NOMO-1 treated with dmso at 0.1 percent for 144 hours (cell line): ENCODE results near the gene STXBP6.

Experiments
- DNase-seq: peaks from one replicate; lab custom pipeline; 2025; ENCODE audit not compliant: unreplicated experiment; lab: John Stamatoyannopoulos, UW

Gene STXBP6

DNA sequence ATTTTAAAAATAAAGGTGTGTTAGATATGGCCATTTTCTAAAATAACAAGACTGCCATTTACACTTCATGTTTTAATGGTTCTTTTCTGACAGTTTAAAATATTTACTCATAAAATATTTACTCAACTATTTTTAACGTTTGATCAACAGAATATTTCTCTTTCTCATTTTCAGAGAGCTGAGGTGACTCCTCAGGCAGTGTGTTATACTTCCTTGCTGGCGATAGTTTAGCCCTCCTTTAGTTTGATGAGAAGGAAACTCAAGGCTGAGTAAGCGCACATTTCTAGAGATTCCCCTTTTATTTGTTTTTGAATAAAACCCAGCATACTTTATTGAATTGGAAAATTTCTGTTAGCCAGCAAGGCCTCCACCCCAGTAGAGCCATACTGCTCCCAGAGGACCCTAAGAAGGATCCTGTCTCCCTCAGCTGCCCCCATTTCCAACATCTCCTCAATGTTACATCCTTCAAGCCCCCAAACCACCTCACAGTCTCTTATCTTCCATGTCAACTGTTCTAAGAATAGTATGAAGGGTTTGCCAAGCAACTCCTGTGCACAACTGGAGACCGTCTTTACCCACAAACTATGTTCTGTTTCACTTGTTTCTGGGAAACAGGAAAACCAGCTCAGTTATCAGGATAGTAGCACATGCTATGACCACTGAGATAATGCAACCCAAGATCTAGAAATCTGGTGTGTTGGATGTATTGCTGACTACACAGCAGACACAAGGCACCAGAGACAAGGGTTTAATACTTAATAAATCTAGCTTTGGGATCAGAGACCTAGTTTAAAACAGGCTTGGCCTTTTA is 129.5 kb downstream of the STXBP6 start:
- DNase-seq: no peak

DNA sequence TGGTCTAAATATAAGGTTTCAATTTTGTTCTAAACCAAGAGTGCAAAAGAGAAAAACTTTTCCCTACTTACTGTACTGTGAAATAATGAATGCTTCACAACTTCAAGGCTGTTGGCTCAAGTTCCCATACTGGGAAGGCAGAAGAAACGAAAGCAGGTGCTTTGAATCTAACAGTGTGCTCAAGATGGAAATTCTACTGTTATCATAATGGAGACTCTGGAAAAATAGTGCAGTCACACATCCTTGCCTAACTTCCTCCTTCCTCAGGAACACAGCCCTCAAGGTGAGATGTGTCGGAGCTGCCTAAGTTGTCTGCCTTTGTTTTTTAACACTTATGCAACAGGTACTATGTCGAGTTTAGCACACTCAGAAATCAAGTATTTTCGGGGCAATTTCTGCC is 131.1 kb downstream of the STXBP6 start:
- no peak for DNase-seq

DNA sequence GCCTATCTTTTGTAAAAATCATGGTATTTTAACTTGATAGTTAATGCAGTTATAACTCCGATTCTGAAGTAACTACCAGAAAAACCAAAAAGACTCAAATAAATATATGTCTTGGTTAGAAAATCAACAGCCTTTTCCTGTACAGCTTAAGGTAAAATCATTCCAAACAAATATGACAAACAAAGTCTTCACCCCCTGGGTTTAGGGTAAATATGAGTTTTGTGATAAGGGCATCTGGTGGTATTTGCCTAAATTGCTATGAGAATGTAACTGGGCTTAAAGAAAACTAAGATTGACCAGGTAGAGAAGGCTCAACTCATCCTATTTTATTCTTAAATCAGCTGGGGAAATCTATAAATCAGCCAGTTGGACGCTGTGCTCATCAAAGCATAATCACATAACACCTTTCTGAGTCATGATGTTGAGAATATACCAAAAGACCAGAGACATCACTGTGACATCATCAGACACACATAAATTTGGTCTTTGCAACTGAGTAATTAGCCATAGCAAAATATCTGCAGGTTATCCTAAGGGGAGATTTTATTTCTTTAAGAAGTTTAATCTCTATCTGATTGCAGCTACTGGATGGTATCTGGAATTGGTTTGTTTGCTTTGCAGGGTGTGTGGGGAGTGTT is 133.9 kb downstream of the STXBP6 start:
- DNase-seq: no peak

DNA sequence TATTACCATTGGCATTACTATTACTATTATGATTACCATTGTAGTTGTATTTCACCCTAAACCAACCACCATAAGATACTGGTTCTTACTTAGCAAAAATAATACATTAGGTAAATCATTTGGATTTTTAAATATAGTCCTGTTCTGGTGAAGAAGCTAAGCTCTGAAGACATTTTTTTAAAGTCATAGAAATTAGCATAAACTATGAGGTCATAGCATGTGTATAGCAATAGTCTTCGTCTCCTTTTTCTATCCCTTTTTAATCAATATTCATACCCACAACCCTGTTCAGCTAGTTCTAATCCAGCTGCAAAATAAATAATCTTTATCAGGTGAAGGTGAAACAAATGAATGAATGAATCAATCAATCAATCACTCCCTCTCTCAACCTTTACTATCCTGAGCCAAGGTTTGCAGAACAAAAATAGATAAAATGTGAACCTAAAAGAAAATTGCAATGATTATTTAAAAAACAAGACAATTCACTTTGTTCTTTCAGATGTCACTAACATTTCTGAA is 134.5 kb downstream of the STXBP6 start:
- DNase-seq: no peak

DNA sequence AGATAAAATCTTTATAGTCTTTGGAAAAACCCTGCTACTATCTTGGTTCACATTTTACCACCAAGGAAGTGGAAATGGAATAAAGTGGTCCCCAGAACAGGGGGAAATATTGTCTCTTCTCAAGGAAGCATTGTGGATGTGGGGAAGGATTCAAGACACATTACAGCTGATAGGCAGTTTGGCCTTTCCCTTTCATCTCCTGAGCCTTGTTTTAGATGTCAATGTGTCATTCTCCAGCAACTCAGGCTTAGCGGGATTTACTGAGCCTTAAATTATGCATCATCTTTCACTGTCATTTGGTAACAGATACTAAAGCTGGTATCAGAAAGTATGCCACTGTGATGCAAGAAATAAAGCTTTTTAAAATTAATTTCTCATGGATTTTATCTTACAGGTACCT is 136.2 kb downstream of the STXBP6 start:
- DNase-seq: no peak

DNA sequence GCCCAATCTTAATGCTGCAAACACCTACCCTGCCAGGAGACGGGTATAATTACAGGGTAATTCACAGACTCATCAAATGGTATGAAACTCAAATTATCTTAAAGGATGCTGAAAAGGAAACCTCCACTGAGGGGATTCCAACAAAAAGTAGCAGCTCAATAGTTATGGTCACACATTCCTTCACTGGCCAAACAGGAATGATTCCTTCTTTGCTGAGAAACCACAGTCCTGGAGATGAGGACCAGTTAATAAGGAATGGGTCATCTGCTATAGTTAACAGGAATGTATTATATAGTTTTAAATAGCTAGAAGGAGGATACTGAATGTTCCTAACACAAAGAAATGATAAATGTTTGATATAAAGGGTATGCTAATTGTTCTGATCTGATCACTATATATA is 136.9 kb downstream of the STXBP6 start:
- DNase-seq: no peak

DNA sequence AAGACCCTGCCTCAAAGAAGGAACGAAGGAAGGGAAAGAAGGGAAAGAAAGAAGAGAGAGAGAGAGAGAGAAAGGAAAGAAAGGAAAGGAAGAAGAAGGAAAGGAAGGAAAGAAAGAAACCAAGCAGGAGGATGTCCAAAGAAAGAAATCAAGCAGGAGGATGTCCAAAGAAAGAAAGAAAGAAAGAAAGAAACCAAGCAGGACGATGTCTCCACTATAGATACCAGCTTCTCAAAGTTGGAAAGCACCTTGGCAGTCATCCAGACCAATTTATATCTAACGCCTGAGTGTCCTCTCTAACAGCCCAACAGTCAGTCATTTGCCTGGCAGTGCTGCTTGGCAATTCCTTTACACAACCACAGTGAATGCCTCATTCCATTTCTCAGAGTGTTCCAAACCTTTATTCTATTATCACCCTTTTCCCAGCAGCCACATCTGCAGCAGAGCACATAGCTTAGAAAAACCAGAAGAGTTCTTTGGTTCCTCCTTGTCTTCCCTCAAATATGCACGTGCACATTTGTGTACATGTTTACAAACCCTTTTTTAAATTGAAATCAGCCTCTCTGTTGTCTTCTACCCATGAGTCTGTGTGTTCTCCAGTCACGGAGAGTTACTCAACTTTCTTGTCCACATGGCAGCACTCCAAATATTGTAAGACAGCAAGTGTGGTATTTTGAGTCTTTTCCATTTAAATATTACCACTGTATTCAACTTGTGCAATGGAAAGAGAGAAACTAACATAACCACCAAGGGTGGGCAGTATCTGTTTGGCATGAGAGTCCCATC is 138.4 kb downstream of the STXBP6 start:
- DNase-seq: no peak

DNA sequence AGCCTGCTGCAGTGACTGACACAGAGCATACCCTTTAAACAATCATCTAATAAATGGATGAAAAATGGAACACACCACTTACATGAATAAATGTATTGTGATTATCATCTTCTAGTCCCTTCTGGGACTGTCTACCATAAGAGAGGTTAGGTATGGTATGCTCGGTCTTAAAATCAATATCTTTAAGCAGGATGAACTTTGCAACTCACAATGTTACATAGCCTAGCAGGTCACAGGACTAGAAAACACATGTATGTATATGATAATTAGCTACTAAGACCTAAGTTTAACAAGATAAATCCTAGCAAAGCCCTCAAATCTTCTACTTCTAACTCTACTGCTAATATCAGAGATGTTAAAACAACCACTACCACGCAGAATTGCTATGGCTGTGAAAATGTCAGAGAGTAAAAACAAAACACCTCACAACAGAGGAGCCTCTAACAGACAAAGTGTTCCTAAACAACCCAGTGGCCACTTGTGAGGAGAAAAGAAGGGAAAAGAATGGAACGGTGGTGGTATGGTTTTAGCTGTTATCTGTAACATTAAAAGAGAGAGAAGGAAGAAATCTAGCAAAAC is 139.4 kb downstream of the STXBP6 start:
- DNase-seq: no peak

DNA sequence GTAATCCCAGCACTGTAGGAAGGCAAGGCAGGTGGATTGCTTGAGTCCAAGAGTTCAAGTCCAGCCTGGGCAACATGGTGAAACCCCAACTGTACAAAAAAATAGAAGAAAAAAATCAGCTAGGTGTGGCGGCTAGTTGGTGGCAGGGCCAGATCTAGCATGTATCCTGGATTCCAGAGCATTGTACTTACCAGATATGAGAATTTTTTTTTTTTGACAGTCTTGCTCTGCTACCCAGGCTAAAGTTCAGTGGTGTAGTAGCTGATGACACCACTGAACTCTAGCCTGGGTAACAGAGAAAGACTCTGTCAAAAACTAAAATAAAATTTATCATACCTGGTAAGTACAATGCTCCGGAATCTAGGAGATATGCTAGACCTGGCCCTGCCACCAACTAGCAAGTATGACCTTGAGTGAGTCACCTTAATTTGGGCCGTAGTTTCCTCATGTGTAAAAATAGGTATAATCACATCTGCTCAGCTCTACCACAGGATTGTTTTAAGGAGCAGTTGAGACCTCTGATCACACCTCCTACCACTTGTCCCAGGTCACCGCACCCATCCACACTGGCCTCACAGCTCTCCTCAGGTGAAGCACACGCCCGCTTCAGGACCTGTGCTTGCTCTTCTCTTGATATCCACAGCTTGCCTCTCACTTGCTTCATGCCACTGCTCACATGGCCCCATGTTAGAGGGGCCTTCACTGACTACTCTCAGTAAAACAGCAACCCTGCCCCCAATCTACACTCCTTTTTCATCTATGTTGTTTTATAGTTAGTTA is 140.2 kb downstream of the STXBP6 start:
- no peak for DNase-seq

DNA sequence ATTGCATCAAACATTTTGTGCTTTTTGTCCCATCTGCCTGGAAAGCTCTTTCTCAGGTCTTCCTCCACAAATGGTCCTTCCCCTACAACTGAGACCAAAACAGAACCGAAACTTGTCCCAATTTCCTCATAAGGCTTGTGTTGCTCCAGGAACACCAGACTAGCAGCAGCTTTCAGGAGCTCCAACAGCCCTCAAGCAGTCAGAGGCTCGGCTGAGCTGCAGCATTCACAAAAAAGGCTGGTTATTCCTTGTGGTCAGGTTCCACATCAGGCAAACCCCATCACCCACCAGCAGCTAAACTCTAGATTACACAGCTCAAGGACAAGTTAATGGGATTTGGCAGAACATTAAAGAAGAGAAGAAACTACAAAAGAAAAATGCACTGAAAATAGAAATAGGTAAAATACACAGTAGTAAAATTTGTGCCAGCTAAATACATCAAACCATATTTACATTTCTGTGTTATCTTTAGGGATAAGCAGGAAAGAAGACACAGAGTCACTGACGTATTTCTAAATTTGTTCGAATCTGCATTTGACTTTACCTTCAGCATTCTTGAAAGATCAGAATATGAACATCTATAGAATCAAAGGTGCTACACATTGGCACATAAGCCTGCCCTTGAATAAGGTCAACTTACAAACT is 141.2 kb downstream of the STXBP6 start:
- no peak for DNase-seq

DNA sequence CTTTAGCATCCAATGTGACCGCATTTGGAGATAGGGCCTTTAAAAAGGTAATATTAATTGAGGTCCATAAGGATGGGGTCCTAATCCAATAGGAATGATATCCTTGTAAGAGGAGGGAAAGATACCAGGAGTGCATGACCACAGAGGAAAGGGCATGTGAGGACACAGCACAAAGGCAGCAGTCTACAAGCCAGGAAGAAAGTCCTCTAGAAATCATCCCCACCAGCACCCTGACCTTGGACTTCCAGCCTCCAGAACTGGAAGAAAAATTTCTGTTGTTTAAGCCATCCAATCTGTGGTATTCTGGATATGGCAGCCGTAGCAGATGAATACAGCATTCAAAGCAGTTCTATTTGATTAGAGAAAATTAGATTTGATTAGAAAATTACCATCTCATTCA is 145.4 kb downstream of the STXBP6 start:
- no peak for DNase-seq

DNA sequence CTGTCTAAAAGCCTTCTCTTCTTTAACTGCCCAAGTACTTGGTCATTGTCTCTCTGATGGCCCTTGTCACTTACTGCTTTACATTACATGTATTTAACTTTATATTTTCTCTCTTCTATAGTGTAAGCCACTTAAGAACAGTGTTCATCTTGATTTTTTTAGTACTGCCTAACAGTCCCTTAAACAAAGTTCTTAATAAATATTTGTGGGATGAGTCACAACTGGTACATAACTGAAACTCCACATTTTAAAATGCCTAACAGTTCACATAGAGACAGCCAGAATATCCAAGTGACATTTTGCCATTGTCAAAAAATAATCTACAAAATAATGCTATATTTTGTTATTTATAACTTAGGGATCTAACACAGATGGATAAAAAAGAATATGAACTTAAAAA is 146.6 kb downstream of the STXBP6 start:
- no peak for DNase-seq

DNA sequence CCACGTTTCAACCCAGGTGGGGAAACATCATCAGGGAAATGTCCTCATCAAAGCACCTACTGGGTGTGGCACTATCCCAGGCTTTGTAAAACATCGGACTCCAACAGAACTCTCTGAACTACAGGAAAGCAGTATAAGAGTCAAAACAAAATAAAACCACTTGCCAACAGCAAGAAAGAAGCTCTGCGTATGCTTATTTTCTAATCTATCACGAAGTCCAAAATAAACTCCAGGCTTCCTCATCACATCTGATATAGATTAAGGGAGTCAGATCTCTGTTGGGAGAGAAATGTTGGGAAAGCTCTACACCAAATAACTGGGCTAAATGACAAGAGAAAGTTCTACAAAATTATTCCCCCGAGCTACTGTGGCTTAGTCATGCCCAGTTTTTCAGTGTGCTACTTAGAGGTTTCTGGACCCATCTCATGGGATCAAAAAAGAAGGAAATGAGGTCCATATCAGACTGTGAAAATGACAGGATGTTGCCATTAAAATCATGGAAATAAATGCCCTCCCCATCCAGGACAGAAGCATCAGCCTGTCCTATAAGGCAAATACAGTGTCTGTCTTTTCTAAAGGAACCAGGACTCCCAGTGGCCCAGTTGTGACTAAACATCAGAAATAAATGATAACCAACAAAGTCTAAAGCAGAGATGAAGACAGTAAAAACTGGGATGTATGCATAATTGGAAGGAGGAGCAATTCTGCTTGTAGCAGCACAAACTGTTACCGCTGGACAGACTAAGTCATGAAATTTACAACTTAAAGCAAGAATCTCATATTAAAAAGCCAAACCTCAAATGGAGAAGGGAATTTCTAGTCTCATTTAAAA is 149.5 kb downstream of the STXBP6 start:
- no peak for DNase-seq

DNA sequence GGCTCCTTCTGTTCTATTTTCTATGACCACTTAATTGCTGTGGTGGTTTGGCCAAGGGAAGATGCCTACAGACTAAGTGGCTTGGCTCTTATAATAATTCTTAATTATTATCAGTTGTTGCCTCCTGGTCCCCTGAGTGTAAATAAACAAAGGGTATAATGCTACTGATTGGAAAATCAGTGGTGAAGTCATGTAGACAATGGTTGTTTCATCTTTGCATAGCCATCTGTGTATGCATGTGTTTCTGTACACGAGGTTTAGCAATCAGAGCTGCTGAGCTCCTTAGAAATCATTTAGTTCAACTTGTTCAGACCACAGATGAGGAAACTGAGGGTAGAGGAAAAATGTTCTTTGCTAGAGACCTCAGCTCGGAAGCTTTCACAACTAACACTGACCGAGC is 152.2 kb downstream of the STXBP6 start:
- DNase-seq: no peak

DNA sequence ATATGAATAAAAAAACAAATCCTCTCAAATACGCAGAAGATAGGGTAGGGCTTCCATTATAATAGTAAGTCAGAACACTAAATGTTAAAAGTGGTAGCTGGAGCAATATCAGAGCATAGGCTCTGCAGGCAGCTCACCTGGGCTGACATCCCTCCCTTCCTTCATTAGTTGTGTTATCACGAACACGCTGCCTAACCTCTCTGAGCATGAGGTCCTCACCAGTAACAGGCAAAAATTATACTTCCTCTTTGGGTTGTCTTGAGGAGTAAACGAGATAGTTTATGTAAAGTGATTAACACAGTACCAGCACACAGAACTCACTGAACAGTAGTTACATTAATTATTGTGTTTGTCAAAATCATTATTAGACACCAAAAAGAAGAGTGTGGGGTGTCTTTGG is 154.3 kb downstream of the STXBP6 start:
- DNase-seq: no peak

DNA sequence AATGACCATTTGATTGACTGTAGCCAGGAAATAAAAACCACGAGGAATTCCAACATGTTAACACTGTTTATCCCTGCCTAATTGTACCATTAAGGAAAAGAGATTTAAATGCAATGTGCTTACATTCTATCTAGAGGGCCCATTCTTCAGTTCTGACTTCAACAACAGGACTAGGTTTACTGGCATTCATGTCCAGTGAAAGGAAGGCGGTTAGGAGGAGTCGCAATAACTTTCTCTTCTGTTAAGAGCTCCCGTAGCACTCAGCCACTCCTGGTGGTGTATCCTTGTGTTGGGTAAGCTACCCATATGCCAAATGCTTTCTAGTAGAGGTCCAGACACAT is 154.7 kb downstream of the STXBP6 start:
- no peak for DNase-seq

DNA sequence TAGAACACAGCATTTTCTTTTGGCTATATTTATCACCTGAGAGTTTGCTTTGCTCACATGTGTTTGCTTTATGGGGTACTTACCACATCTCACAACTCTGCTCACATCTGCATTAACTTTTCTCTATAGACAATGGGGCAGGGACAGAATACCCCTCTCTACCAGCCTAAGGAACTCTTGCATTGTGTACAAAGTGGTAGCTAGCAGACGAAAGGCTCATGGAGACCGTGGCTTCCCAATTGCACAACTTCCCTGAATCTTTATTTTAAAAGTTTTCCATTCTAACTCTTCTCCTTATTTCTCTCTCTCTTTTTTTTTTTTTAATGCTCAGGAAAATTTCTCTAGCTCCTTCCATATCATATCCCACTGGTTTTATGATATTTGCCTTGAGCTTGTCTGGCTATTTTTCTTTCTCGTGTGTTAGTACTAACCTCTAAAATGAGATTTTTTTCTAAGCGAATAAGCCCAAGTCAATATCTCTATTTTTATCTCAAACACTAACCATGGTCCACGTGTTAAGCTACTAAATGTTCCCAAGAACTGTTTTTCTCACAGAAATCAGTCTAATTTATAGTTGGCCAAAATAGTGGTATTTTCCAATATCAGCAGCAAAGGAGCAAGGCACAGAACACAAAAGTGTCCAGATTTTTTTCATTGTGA is 155.2 kb downstream of the STXBP6 start:
- no peak for DNase-seq

DNA sequence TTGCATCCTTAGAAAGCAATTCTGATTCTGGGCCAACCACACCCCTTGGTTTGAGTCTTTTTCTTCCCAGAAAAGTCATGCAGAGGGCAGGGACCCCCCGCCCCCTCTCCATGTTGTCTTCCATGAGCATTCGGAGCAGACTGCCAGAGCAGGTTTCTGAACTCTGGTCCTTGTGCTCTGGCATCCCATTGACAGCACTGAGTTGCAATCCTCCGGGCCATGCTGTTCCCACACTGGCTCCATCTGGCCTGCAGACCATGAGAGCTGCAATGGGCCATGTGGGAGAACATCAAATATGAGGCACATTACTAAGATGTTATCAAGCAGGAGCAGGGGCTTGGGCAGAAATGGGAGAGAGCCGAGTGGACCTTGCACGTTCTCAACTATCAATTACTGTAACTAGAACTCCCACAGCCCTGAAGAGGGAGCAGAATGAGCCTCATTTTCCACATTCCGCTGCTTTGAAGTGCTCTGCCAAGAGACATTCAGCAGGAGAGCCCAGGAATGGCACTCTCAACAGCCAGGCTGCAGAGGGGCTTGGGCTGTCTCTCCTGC is 157.4 kb downstream of the STXBP6 start:
- no peak for DNase-seq
